ENCODE results near the gene VIT. TPM values are rescaled to one million over a fixed set of nuclear protein-coding genes. Genes with fewer than 3 reads are reported as not detected.

The VIT gene
- total RNA-seq, 1 donor from 2014 or later = not detected

DNA sequence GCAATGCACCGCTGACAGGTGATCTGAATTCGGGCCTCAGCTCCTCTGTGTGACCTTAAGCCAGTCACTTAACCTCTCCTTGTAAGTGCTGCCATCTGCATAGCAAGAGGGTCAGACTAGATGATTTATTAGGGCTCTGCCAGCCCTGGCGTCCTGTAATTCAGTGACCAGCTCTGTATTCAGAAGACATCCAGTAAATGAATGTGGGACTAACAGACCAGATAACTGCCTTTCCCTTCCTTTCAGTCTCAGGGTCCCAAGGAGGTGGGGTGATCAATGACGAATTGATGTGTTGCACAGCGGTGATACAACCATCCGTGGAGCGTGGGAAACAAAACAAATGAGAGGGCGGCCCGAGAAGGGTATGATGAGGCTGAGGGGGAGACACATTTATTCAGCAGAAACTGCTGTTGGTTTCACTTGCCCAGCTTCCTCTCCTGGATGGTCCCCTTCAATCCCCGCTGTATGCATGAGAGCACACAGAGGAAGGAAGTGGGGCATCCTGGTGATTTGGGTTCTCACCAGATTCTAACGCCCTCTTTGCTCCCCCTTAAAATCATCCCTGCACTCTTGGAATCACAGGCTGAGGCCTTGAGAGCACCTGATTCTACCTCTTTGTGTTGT lies 92.8 kb downstream of the VIT start:
- TF ChIP-seq, protein P1, sequence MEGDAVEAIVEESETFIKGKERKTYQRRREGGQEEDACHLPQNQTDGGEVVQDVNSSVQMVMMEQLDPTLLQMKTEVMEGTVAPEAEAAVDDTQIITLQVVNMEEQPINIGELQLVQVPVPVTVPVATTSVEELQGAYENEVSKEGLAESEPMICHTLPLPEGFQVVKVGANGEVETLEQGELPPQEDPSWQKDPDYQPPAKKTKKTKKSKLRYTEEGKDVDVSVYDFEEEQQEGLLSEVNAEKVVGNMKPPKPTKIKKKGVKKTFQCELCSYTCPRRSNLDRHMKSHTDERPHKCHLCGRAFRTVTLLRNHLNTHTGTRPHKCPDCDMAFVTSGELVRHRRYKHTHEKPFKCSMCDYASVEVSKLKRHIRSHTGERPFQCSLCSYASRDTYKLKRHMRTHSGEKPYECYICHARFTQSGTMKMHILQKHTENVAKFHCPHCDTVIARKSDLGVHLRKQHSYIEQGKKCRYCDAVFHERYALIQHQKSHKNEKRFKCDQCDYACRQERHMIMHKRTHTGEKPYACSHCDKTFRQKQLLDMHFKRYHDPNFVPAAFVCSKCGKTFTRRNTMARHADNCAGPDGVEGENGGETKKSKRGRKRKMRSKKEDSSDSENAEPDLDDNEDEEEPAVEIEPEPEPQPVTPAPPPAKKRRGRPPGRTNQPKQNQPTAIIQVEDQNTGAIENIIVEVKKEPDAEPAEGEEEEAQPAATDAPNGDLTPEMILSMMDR (IDR thresholded peaks at IDR 0.05; ENCODE audit: insufficient read depth, low read length, severe bottlenecking) = no peak
- Histone ChIP-seq H3K27me3 (ENCODE audit: control insufficient read depth, insufficient read depth, low read length) (no peaks in the 10 kb centered on the region), H3K4me3 (ENCODE audit: low read depth, low read length) (no peak overlapping the region), H3K36me3 (ENCODE audit: control insufficient read depth, insufficient read depth, low read length) (no peaks in the 10 kb centered on the region)
- no peak for FAIRE-seq
- DNase-seq (ENCODE audit: low read depth) = no peak

DNA sequence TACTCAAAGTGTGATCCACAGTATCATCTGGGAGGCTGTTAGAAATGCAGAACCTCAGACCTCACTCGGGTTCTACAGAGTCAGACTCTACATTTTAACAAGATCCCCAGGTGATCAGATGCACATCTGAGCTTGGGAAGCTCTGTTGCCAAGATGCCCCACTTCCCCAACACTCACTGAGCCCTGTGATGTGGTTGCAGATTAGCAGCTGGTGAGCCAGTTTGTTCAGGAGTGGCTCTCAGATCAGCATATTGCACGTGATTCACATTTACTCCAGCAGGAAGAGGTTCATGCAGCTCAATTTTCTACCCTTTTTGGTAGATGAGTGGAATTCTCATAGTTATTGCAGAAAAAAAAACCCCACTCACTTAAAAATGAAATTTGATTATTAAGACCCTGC lies 96.4 kb downstream of the VIT start:
- Histone ChIP-seq H3K36me3 (ENCODE audit: control insufficient read depth, insufficient read depth, low read length) (no peaks in the 10 kb centered on the region), H3K4me3 (ENCODE audit: low read depth, low read length) (no peak overlapping the region), H3K27me3 (ENCODE audit: control insufficient read depth, insufficient read depth, low read length) (no peaks in the 10 kb centered on the region)
- DNase-seq (ENCODE audit: low read depth) (no peak), FAIRE-seq (no peak)
- TF ChIP-seq, protein P1 (IDR thresholded peaks at IDR 0.05; ENCODE audit: insufficient read depth, low read length, severe bottlenecking) = no peak

DNA sequence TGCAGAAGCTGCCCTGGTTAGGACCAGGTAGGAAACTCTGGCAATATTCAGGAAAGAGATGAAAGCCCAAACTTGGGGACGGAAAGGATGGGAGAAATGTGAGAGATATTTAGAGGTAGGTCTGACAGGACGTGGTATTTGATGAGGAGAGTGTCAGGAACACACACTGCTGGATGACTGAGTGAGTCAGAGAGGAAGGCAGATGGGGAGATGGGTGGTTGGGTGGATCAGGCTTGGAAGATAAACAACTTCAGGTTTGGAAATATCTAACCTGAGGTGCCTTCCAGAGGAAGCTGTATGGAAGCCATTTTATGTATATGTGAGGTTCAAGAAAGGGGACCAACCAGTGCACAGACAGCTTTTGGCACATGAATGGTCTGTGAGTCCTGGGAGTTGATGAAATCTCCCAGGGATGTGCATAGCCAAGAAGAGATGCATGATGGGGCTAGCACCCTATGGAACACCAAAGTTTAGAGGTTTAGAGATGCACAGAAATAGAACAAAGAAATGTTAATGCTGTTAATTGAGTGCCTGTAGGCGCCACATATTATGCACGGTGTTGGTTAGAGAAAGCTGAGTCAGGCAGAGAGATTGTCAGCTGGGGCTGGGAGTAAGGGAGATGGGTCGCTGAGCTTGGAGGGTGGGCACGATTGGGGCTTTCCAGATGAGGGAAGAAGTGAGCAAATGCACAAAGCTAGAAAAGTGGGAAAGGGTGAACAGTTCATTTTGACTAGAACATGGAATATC lies 101.0 kb downstream of the VIT start:
- no peak overlapping the region for H3K4me3 ChIP-seq (ENCODE audit: low read depth, low read length)
- TF ChIP-seq, protein P1 (IDR thresholded peaks at IDR 0.05; ENCODE audit: insufficient read depth, low read length, severe bottlenecking) = no peak
- H3K27me3 ChIP-seq (ENCODE audit: control insufficient read depth, insufficient read depth, low read length) = no peaks in the 10 kb centered on the region
- H3K36me3 ChIP-seq (ENCODE audit: control insufficient read depth, insufficient read depth, low read length) = no peaks in the 10 kb centered on the region
- no peak for DNase-seq (ENCODE audit: low read depth)
- no peak for FAIRE-seq

DNA sequence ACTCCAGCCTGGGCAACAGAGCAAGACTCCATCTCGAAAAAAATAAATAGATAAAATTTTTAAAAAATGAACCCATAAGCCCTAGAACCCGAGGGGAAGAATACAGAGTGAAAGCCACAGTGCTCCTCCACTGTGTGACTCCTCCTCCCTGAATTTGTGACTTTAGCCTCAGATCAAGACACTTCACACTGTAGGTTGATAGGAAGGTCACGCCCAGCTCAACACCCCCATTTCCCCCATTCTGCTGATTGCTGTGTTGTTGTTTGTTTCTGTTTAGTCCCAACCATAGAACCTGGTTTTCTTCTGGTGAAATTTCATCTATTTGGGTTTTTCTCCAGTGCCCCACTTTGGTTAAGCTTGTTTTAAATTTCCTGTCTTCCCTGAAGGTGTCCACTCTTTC lies 102.2 kb downstream of the VIT start:
- Histone ChIP-seq H3K27me3 (ENCODE audit: control insufficient read depth, insufficient read depth, low read length) (no peaks in the 10 kb centered on the region), H3K36me3 (ENCODE audit: control insufficient read depth, insufficient read depth, low read length) (no peaks in the 10 kb centered on the region), H3K4me3 (ENCODE audit: low read depth, low read length) (no peak overlapping the region)
- TF ChIP-seq, protein P1 (IDR thresholded peaks at IDR 0.05; ENCODE audit: insufficient read depth, low read length, severe bottlenecking) = no peak
- DNase-seq (ENCODE audit: low read depth) (no peak), FAIRE-seq (no peak)

DNA sequence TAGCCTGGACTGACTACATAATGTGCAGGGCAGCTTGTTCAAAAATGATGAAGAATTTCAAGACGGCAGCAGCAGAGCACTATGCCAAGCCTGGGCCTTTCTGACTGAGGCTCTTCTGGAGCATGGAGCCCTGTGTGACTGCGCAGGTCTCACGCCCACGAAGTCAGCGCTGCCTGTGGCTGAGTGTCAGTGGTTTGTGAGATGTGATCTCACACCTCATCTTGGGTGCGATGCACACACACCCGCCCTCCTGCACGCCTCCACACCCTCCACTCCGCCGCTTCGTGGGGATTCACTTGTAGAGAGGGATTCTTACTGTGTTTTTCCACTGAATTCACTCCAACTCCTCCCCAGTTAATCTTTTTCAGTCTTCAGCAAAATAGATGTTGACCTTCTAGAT lies 103.9 kb downstream of the VIT start:
- Histone ChIP-seq H3K36me3 (ENCODE audit: control insufficient read depth, insufficient read depth, low read length) (no peaks in the 10 kb centered on the region), H3K4me3 (ENCODE audit: low read depth, low read length) (no peak overlapping the region), H3K27me3 (ENCODE audit: control insufficient read depth, insufficient read depth, low read length) (no peaks in the 10 kb centered on the region)
- DNase-seq (ENCODE audit: low read depth) (no peak), FAIRE-seq (no peak)
- TF ChIP-seq, protein P1 (IDR thresholded peaks at IDR 0.05; ENCODE audit: insufficient read depth, low read length, severe bottlenecking) = no peak
